K562 (cell line): ENCODE results near the gene HSPA8. TPM values are rescaled to one million over a fixed set of nuclear protein-coding genes. Genes with fewer than 3 reads are reported as not detected.

Experiments used
- ARNT ChIP-seq, 2 experiments: fragments of 450-650 bp; IDR thresholded peaks; 2 replicates each; pipeline ENCODE4 v1.6.1; 2016; ENCODE audit warnings: mild to moderate bottlenecking in 1 of 2
- CHD2 ChIP-seq: IDR thresholded peaks from 2 replicates; pipeline ENCODE4 v1.6.1; 2011; ENCODE audit warnings: low read depth, low read length
- EP300 ChIP-seq: IDR thresholded peaks from 2 replicates; pipeline ENCODE4 v1.6.1; 2012; ENCODE audit warnings: low read length, improper control_type of control experiment
- ETV5 ChIP-seq: sonication (generic); formaldehyde crosslinking; IDR thresholded peaks from 2 replicates; pipeline ENCODE4 v1.4.0; 2020; ENCODE audit warnings: low read depth, mild to moderate bottlenecking, missing genetic modification reagents
- HDAC8 ChIP-seq: fragments of 450-650 bp; IDR thresholded peaks from 2 replicates; pipeline ENCODE4 v1.6.1; 2016; ENCODE audit warnings: mild to moderate bottlenecking, missing genetic modification characterization, moderate library complexity, missing compliant biosample characterization
- HMGN3 ChIP-seq: IDR thresholded peaks from 2 replicates; pipeline ENCODE4 v1.6.1; 2011; ENCODE audit warnings: borderline replicate concordance, low read depth, mild to moderate bottlenecking, mixed read lengths, low read length; ENCODE audit not compliant: insufficient read length; ENCODE audit errors: extremely low read depth
- ILF3 ChIP-seq: fragments of 450-650 bp; IDR thresholded peaks from 2 replicates; pipeline ENCODE4 v1.6.1; 2018; ENCODE audit warnings: antibody characterized with exemption, mild to moderate bottlenecking, moderate library complexity, borderline replicate concordance
- KDM4B ChIP-seq, 2 experiments: fragments of 450-650 bp in 1 of 2; sonication (generic) in 1 of 2; IDR thresholded peaks; 2 replicates each; pipeline ENCODE4 v1.6.1; 2016 to 2017; ENCODE audit warnings: borderline replicate concordance in 2 of 2, antibody characterized with exemption in 1 of 2, low read depth in 1 of 2, mild to moderate bottlenecking in 1 of 2
- KHSRP ChIP-seq: fragments of 450-650 bp; IDR thresholded peaks from 2 replicates; pipeline ENCODE4 v1.6.1; 2017
- NCOR1 ChIP-seq: fragments of 450-650 bp; IDR thresholded peaks from 2 replicates; pipeline ENCODE4 v1.6.1; 2016; ENCODE audit warnings: mild to moderate bottlenecking, moderate library complexity
- NFRKB ChIP-seq: fragments of 450-650 bp; IDR thresholded peaks from 2 replicates; pipeline ENCODE4 v1.6.1; 2016; ENCODE audit warnings: low read depth
- NRF1 ChIP-seq, 2 experiments: fragments of 450-650 bp; IDR thresholded peaks in 1 of 2; conservative IDR thresholded peaks in 1 of 2; 2 replicates each; pipeline ENCODE4 v1.6.1; 2014; ENCODE audit warnings: mild to moderate bottlenecking in 2 of 2
- RBM34 ChIP-seq: fragments of 200-400 bp; formaldehyde crosslinking; IDR thresholded peaks from 2 replicates; pipeline ENCODE4 v1.6.1; 2018; ENCODE audit warnings: low read length, borderline replicate concordance; ENCODE audit not compliant: insufficient read depth
- RUNX1 ChIP-seq: sonication (generic); IDR thresholded peaks from 2 replicates; pipeline ENCODE4 v1.6.1; 2016; ENCODE audit warnings: antibody characterized with exemption, low read depth
- SRSF7 ChIP-seq: fragments of 200-400 bp; formaldehyde crosslinking; optimal IDR thresholded peaks from 2 replicates; pipeline ENCODE3; 2017; ENCODE audit warnings: mild to moderate bottlenecking, low read depth, low read length
- TCF7 ChIP-seq: sonication (generic); IDR thresholded peaks from 2 replicates; pipeline ENCODE4 v1.6.1; 2016; ENCODE audit warnings: antibody characterized with exemption, borderline replicate concordance
- YY1 ChIP-seq, 3 experiments: IDR thresholded peaks; 2 replicates each; pipeline ENCODE4 v1.6.1; 2011; ENCODE audit warnings: low read length in 2 of 3, mild to moderate bottlenecking in 2 of 3, moderate library complexity in 2 of 3, borderline replicate concordance in 1 of 3, control low read depth in 1 of 3, low read depth in 1 of 3; ENCODE audit not compliant: insufficient read depth in 3 of 3, insufficient replicate concordance in 2 of 3, control insufficient read depth in 1 of 3, insufficient read length in 1 of 3; ENCODE audit errors: extremely low read depth in 1 of 3
- ZFP30 ChIP-seq: fragments of 250-450 bp; sonication (Bioruptor Pico); IDR thresholded peaks from 2 replicates; pipeline ENCODE4 v1.8.0; 2022; ENCODE audit warnings: moderate library complexity, mild to moderate bottlenecking, inconsistent platforms, borderline replicate concordance
- ZNF12 ChIP-seq: sonication (generic); formaldehyde crosslinking; IDR thresholded peaks from 2 replicates; pipeline ENCODE4 v1.4.0; 2020; ENCODE audit warnings: mild to moderate bottlenecking, missing genetic modification reagents
- ZNF311 ChIP-seq: fragments of 250-450 bp; sonication (Bioruptor Pico); IDR thresholded peaks from 2 replicates; pipeline ENCODE4 v1.4.0; 2020; ENCODE audit warnings: mild to moderate bottlenecking, moderate library complexity
- ZNF717 ChIP-seq: fragments of 250-450 bp; sonication (Bioruptor Pico); IDR thresholded peaks from 2 replicates; pipeline ENCODE4 v1.5.0; 2021
- polyA plus RNA-seq, 8 experiments: library from polyadenylated mRNA; depleted of rRNA in 4 of 8; stranded (reverse) in 5 of 8; unstranded in 3 of 8; fragments of >200 nt; fragmentation: Nextera tagmentation in 2 of 8; fragmentation: Illumina TruSeq in 1 of 8; extraction: Ambion mirVana in 2 of 8; extraction: Trizol in 1 of 8; gene quantifications; 2 replicates each; pipeline versions ENCODE4 v1.2.1 to v1.2.3, GENCODE V29; 2011 to 2014; ENCODE audit warnings: inconsistent platforms in 1 of 8, missing spikeins in 1 of 8
- total RNA-seq, 7 experiments: library from RNA; depleted of rRNA in 6 of 7; stranded (reverse); fragments of >200 nt in 6 of 7; fragmentation: Illumina TruSeq in 2 of 7; extraction: Trizol in 2 of 7; gene quantifications; 2 replicates each; pipeline versions ENCODE4 v1.2.1 to v1.2.3, GENCODE V29; 2011 to 2021; ENCODE audit warnings: low replicate concordance in 1 of 7
- TF ChIP-seq, protein P1 (sequence below), 2 experiments: fragments of 450-650 bp; conservative IDR thresholded peaks; 2 replicates each; pipeline ENCODE4 v1.6.1; 2017; ENCODE audit warnings: mild to moderate bottlenecking in 2 of 2, moderate library complexity in 2 of 2
- TF ChIP-seq, protein P2 (sequence below): fragments of 450-650 bp; formaldehyde crosslinking; IDR thresholded peaks from 2 replicates; pipeline ENCODE4 v1.4.0; 2022; ENCODE audit warnings: missing genetic modification characterization
- TF ChIP-seq, protein P3 (sequence below): sonication (generic); formaldehyde crosslinking; IDR thresholded peaks from 2 replicates; pipeline ENCODE4 v1.8.1; 2023; ENCODE audit warnings: mild to moderate bottlenecking, missing genetic modification reagents, moderate library complexity

Gene HSPA8
- total and polyA plus RNA-seq, 9 of the 15 experiments (the other 6 are each of a cell fraction or from before 2014, with no cell fraction given): 1,250 to 3,966 (median 2,773) TPM

DNA sequence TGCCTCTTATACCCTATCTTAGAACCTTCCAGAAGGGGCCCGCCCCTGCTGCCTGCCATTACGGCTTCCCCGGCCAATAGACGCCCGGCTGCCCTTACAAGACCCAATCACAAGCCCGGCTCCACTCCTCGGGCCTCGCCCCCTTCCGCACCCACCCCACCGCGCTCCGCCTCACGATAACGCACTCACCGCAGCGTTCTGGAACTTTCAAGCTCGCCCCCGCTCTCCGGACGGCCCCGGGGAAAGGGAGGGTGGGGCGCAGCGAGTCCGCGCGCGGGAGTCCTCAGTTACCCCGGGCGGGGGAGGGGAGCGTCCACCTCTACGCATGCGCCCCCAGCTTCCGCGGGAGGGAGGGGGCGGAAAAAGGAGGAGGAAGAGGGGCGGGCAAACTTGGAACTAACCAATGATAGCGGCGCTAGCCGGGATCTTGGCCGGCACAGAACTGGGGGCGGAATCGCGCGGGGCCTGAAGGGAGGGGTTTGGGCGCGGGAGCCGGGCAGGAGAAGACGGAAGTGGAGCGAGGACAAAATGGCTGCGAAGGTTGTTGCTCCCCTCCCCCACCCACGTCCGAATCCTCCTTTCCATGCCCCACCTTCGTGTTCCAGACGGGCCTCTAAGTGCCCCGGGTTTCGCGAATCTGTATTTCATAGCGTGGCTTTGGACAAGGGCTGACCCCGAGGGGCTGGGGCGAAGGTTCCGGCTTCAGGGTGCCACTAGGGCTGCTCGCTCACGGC lies 389 bp upstream of the HSPA8 start (continued):
- TF ChIP-seq, protein P1, sequence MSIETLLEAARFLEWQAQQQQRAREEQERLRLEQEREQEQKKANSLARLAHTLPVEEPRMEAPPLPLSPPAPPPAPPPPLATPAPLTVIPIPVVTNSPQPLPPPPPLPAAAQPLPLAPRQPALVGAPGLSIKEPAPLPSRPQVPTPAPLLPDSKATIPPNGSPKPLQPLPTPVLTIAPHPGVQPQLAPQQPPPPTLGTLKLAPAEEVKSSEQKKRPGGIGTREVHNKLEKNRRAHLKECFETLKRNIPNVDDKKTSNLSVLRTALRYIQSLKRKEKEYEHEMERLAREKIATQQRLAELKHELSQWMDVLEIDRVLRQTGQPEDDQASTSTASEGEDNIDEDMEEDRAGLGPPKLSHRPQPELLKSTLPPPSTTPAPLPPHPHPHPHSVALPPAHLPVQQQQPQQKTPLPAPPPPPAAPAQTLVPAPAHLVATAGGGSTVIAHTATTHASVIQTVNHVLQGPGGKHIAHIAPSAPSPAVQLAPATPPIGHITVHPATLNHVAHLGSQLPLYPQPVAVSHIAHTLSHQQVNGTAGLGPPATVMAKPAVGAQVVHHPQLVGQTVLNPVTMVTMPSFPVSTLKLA (conservative IDR thresholded peaks at IDR 0.05): peak in 1 of 2 experiments; percentile 16; a peak in 1 of 4 replicates
- TF ChIP-seq, protein P2, sequence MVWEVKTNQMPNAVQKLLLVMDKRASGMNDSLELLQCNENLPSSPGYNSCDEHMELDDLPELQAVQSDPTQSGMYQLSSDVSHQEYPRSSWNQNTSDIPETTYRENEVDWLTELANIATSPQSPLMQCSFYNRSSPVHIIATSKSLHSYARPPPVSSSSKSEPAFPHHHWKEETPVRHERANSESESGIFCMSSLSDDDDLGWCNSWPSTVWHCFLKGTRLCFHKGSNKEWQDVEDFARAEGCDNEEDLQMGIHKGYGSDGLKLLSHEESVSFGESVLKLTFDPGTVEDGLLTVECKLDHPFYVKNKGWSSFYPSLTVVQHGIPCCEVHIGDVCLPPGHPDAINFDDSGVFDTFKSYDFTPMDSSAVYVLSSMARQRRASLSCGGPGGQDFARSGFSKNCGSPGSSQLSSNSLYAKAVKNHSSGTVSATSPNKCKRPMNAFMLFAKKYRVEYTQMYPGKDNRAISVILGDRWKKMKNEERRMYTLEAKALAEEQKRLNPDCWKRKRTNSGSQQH (CRISPR knock-in tag): no peak
- TF ChIP-seq ILF3 (no peak), KDM4B (IDR thresholded peaks at IDR 0.05; ENCODE audit: borderline replicate concordance in 2 of 2, low read depth in 1 of 2) (peak in 1 of 2 experiments; percentile 78; a peak in 2 of 4 replicates), CHD2 (peak; percentile 76), EP300 (peak; percentile 33; the same call in 1 of the 2 replicates), RBM34 (no peak), NCOR1 (peak; percentile 5; the same call in 1 of the 2 replicates), TCF7 (no peak), ETV5 (CRISPR knock-in tag) (0 out of 2 replicates have a peak, but pooled peaks have one; percentile 19), YY1 (IDR thresholded peaks at IDR 0.05; ENCODE audit: borderline replicate concordance in 1 of 3, control insufficient read depth in 1 of 3, extremely low read depth in 1 of 3, insufficient read depth in 3 of 3, insufficient read length in 1 of 3, insufficient replicate concordance in 2 of 3, low read depth in 1 of 3, low read length in 2 of 3) (peak; percentile 79 to 96 (median 93)), NRF1 (conservative IDR thresholded peaks at IDR 0.05 in 1 of 2, IDR thresholded peaks at IDR 0.05 in 1 of 2) (peak; percentile 97 to 98), RUNX1 (no peak), NFRKB (peak; percentile 100), SRSF7 (no peak), HMGN3 (no peak), ZNF717 (CRISPR knock-in tag) (no peak), KHSRP (no peak), ZNF311 (CRISPR knock-in tag) (0 out of 2 replicates have a peak, but pooled peaks have one; percentile 24), ARNT (IDR thresholded peaks at IDR 0.05) (0 out of 4 replicates have a peak, but pooled peaks of 1 of the 2 experiments have one; percentile 51), ZNF12 (CRISPR knock-in tag) (0 out of 2 replicates have a peak, but pooled peaks have one; percentile 10), ZFP30 (CRISPR knock-in tag) (no peak), HDAC8 (tag) (0 out of 2 replicates have a peak, but pooled peaks have one; percentile 17)
- TF ChIP-seq, protein P3, sequence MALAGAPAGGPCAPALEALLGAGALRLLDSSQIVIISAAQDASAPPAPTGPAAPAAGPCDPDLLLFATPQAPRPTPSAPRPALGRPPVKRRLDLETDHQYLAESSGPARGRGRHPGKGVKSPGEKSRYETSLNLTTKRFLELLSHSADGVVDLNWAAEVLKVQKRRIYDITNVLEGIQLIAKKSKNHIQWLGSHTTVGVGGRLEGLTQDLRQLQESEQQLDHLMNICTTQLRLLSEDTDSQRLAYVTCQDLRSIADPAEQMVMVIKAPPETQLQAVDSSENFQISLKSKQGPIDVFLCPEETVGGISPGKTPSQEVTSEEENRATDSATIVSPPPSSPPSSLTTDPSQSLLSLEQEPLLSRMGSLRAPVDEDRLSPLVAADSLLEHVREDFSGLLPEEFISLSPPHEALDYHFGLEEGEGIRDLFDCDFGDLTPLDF (CRISPR knock-in tag): peak; percentile 60; the same call in 1 of the 2 replicates
